Activated naive CD8-positive, alpha-beta T cell treated with anti-CD3 and anti-CD28 coated beads, Interleukin-2, amount 50 U/mL, for 16 hours (primary cell): ENCODE results near the gene KDM4C.
"Not testable (repeated sequence)": the region's sequence is repeated elsewhere in the genome, so short reads cannot be mapped to it uniquely, and the experiment has no call there.

Source experiments
- DNase-seq: peaks from one replicate; pipeline ENCODE4 v3.0.0-alpha.2; 2020; ENCODE audit warnings: low read depth, low spot score

KDM4C gene

GRCh38 chr9:6757456-6758247, at the start of gene KDM4C:
Gene KDM4C, plus strand, starts transcription at chr9:6757973. Its CDS starts 35,016 bp downstream, at chr9:6792989.
- peak; percentile 84 for DNase-seq

GRCh38 chr9:6708732-6709131, 49.0 kb upstream of the KDM4C start:
- no peak for DNase-seq

- DNase-seq: no peak
These were observed 46.4 kb upstream of the KDM4C start for GRCh38 chr9:6711403-6711802.

GRCh38 chr9:6712041-6712440, 45.7 kb upstream of the KDM4C start:
- no peak for DNase-seq

DNA sequence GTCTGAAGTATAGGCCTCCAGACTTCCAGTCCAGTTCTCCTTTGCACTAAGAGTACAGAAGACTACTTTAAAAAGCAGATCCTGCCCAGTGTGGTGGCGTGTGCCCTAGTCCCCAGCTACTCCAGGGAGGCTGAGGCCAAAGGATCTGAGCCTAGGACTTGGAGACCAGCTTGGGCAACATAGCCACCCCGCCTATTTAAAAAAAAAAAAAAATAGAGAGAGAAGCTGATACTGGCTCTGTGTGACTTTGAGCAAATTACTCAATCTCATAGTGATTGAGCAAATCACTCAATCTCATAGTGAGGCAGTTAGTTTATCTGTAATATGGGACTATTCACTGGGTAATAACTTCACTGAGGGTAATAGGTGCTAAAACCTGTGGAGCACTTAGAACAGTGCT, 43.6 kb upstream of the KDM4C start:
- no peak for DNase-seq

GRCh38 chr9:6715153-6715754, 42.5 kb upstream of the KDM4C start:
- DNase-seq: not testable (repeated sequence)

- DNase-seq: peak; percentile 23
These were observed 41.8 kb upstream of the KDM4C start for GRCh38 chr9:6715755-6716643.

DNA sequence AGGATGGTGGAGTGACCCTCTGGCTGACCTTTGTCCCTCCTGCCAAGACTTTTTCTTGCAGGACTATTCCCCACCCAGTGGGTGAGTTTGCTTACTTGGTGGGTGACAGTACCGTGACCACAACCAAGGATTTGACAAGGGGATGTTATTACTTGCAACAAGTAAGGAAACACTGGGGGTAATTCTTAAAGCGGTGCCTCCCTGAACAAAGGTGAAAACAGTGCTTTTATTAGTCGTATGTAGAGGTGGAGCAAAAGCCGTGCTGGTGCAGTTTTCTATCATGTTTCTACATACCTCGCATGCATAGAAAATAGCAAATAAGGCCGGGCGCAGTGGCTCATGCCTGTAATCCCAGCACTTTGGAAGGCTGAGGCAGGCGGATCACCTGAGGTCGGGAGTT, 41.0 kb upstream of the KDM4C start:
- DNase-seq: no peak

- DNase-seq: no peak
These were observed 33.8 kb upstream of the KDM4C start for GRCh38 chr9:6723881-6724420.

GRCh38 chr9:6733257-6733656, 24.5 kb upstream of the KDM4C start:
- DNase-seq: no peak

GRCh38 chr9:6733831-6734230, 23.9 kb upstream of the KDM4C start:
- no peak for DNase-seq

DNA sequence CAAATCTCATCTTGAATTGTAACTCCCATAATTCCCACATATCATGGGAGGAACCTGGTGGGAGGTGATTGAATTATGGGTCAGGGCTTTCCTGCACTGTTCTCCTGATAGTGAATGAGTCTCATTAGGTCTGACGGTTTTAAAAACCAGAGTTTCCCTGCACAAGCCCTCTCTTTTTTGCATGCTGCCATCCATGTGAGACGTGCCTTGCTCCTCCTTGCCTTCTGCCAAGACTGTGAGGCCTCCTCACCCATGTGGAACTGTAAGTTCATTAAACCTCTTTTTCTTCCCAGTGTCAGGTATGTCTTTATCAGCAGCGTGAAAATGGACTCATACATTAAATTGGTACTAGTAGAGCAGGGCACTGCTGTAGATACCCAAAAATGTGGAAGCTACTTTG, 22.4 kb upstream of the KDM4C start:
- no peak for DNase-seq

DNA sequence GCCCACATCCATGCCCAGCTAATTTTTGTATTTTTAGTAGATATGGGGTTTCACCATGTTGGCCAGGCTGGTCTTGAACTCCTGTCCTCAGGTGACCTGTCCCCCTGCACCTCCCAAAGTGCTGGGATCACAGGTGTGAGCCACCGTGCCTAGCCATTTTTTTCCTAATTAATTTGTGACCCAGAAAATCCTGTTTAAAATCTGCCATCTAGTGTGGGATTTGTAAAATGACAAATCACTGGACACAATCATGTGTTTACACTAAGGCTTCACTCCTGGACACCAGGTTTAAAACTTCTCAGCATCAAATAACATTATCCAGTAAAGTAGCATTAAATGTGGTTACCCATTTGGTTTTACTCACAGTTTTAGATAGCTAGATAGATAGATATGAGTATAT, 18.6 kb upstream of the KDM4C start:
- DNase-seq: no peak

DNA sequence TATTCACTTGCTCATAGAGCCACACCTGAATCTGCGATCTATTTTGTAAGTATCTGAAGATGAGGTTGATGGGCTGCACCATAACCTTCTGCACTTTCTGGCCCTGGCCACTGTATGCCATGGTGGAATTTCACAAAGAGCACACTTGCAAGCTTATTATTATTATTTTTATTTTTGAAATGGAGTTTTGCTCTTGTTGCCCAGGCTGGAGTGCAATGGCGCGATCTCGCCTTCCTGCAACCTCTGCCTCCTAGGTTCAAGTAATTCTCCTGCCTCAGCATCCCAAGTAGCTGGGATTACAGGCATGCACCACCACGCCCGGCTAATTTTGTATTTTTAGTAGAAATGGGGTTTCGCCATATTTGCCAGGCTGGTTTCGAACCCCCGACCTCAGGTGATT, 8.9 kb upstream of the KDM4C start:
- DNase-seq: not testable (repeated sequence)

DNA sequence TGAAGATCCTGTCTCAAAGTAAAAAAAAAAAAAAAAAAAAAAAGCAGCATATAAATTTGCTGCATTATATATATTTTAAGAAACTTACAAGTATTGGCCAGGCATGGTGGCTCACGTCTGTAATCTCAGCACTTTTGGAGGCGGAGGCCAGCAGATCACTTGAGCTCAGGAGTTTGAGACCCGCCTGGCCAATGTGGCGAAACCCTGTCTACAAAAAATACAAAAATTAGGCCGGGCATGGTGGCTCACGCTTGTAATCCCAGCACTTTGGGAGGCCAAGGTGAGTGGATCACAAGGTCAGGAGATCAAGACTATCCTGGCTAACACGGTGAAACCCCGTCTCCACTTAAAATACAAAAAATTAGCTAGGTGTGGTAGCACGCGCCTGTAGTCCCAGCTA, 2.9 kb upstream of the KDM4C start:
- not testable (repeated sequence) for DNase-seq

- peak; percentile 52 for DNase-seq
These were observed 679 bp upstream of the KDM4C start for GRCh38 chr9:6757132-6757455.

DNA sequence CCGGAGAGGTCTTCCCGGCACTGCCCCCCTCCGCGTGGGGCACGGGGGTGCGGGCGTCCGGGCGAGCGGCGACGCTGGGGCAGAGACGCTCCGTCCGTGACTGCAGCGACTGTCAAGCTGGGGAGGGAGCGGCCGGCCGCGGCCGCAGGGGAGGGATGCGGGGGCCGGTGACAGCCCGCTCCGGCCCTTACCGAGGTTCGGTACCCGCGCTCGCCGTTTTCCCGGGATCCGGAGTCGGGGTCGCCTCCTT, 400 bp downstream of the KDM4C start:
- DNase-seq: no peak

GRCh38 chr9:6758498-6759184, 868 bp downstream of the KDM4C start:
- no peak for DNase-seq

DNA sequence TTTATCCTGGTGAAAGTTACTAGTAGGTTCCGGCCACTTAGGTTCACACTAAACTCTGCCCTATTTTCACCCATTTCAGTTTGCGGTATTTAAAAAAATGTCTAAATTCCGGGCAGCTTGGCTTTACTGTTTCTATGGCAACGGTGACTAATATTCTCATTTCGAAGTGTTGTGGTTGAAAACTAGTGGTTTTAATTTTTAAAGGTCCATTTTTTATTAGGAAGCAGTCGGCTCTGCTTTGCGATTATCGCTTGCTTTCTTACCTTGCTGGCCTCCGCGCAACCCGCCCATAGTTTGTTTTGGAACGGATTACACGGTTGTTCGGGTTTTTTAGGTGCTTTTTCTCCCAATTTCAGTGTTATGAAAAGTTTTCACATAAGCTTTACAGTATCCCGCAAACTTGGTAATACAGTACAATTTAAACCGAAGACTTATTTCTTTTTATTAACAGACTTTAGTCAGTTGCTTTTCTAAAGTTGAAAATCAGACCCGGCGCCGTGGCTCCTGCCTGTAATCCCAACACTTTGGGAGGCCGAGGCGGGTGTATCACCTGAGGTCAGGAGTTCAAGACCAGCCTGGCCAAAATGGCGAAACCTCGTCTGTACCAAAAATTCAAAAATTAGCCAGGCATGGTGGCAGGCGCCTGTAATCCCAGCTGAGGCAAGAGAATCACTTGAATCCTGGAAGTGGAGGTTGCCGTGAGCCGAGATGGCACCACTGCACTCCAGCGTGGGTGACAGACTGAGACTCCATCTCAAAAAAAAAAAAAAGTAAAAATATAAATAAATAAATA, 1.6 kb downstream of the KDM4C start:
- no peak for DNase-seq

DNA sequence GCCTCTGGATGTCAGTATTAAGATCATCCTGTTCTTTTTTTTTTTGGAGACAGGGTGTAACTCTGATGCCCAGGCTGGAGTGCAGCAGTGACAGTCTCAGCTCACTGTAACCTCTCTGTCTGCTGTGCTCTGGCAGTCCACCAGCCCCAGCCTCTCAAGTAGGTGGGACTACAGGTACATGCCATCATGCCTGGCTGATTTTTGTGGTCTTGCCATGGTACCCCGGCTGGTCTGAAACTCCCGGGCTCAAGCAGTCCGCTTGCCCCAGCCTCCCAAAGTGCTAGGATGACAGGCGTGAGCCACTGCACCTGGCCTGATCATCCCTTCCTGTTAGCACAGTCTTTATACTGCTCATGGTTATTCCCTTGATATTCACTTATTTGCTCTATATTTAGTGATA, 3.5 kb downstream of the KDM4C start:
- no peak for DNase-seq

- no peak for DNase-seq
These were observed 5.5 kb downstream of the KDM4C start for GRCh38 chr9:6763244-6763643.
